Liver (tissue), 9 donors: ENCODE data around the gene ADK. TPM values are rescaled to one million over a fixed set of nuclear protein-coding genes. Genes with fewer than 3 reads are reported as not detected.

Source experiments
- DNase-seq: peaks from one replicate; pipeline ENCODE4 v3.0.0-alpha.2; 2017; ENCODE audit warnings: low spot score
- H3K27ac ChIP-seq, 2 donors: one replicate each; pipeline ENCODE4 v1.7.0; 2013; ENCODE audit warnings: inconsistent platforms in 2 of 2, low read length in 2 of 2, control low read depth in 1 of 2, low read depth in 1 of 2, mild to moderate bottlenecking in 1 of 2
- H3K27me3 ChIP-seq, 4 donors: one replicate each; pipeline versions ENCODE4 v1.6.1 to v1.7.0; 2013; ENCODE audit warnings: low read length in 3 of 4, inconsistent platforms in 1 of 4, mild to moderate bottlenecking in 1 of 4, moderate library complexity in 1 of 4; ENCODE audit not compliant: control insufficient read depth in 4 of 4, insufficient read depth in 4 of 4
- H3K36me3 ChIP-seq, 4 donors: one replicate each; pipeline versions ENCODE4 v1.6.1 to v1.7.0; 2013; ENCODE audit warnings: low read length in 3 of 4, mild to moderate bottlenecking in 3 of 4, low read depth in 1 of 4, moderate library complexity in 1 of 4; ENCODE audit not compliant: control insufficient read depth in 4 of 4, insufficient read depth in 3 of 4
- H3K4me1 ChIP-seq, 4 donors: one replicate each; pipeline versions ENCODE4 v1.6.1 to v1.7.0; 2013; ENCODE audit warnings: low read length in 3 of 4, mild to moderate bottlenecking in 3 of 4, moderate library complexity in 1 of 4; ENCODE audit not compliant: control insufficient read depth in 4 of 4, insufficient read depth in 4 of 4
- H3K4me3 ChIP-seq, 3 donors: one replicate each; pipeline versions ENCODE4 v1.6.1 to v1.7.0; 2013; ENCODE audit warnings: low read length in 3 of 3, control low read depth in 1 of 3, low read depth in 1 of 3, mild to moderate bottlenecking in 1 of 3
- H3K9ac ChIP-seq, 2 donors: one replicate each; pipeline ENCODE4 v1.7.0; 2013; ENCODE audit warnings: low read length in 2 of 2, mild to moderate bottlenecking in 2 of 2, moderate library complexity in 2 of 2, control low read depth in 1 of 2, low read depth in 1 of 2
- H3K9me3 ChIP-seq, 4 donors: one replicate each; pipeline versions ENCODE4 v1.6.1 to v1.7.0; 2013; ENCODE audit warnings: low read length in 3 of 4; ENCODE audit not compliant: control insufficient read depth in 4 of 4
- EGR1 ChIP-seq, 2 donors: IDR thresholded peaks; 2 replicates each; pipeline ENCODE4 v1.6.1; 2016 to 2018; ENCODE audit warnings: antibody characterized with exemption in 2 of 2, low read depth in 2 of 2
- FOXA1 ChIP-seq: IDR thresholded peaks from 2 replicates; pipeline ENCODE4 v1.6.1; 2016; ENCODE audit warnings: antibody characterized with exemption
- FOXA2 ChIP-seq: IDR thresholded peaks from 2 replicates; pipeline ENCODE4 v1.6.1; 2016; ENCODE audit warnings: antibody characterized with exemption
- GABPA ChIP-seq, 2 donors: IDR thresholded peaks in 1 of 2; conservative IDR thresholded peaks in 1 of 2; 2 replicates each; pipeline ENCODE4 v1.6.1; 2016; ENCODE audit warnings: antibody characterized with exemption in 2 of 2, mild to moderate bottlenecking in 1 of 2, moderate library complexity in 1 of 2
- HNF4G ChIP-seq: IDR thresholded peaks from 2 replicates; pipeline ENCODE4 v1.6.1; 2016; ENCODE audit warnings: antibody characterized with exemption
- JUND ChIP-seq, 2 donors: IDR thresholded peaks; 2 replicates each; pipeline ENCODE4 v1.6.1; 2016; ENCODE audit warnings: antibody characterized with exemption in 2 of 2
- MAX ChIP-seq: IDR thresholded peaks from 2 replicates; pipeline ENCODE4 v1.6.1; 2016; ENCODE audit warnings: antibody characterized with exemption
- NR2F2 ChIP-seq: IDR thresholded peaks from 2 replicates; pipeline ENCODE4 v1.6.1; 2016; ENCODE audit warnings: antibody characterized with exemption
- RAD21 ChIP-seq, 2 donors: IDR thresholded peaks; 2 replicates each; pipeline ENCODE4 v1.6.1; 2016; ENCODE audit warnings: antibody characterized with exemption in 2 of 2, mild to moderate bottlenecking in 2 of 2
- RXRA ChIP-seq, 2 donors: IDR thresholded peaks; 2 replicates each; pipeline ENCODE4 v1.6.1; 2017 to 2018; ENCODE audit warnings: antibody characterized with exemption in 2 of 2, mild to moderate bottlenecking in 1 of 2
- SP1 ChIP-seq: IDR thresholded peaks from 2 replicates; pipeline ENCODE4 v1.6.1; 2018; ENCODE audit warnings: antibody characterized with exemption, mild to moderate bottlenecking
- TAF1 ChIP-seq: conservative IDR thresholded peaks from 2 replicates; pipeline ENCODE4 v1.6.1; 2016; ENCODE audit warnings: antibody characterized with exemption, mild to moderate bottlenecking
- YY1 ChIP-seq: IDR thresholded peaks from 2 replicates; pipeline ENCODE4 v1.6.1; 2016; ENCODE audit warnings: antibody characterized with exemption, mild to moderate bottlenecking
- whole genome bisulfite sequencing: extraction: QIAGEN DNeasy Blood & Tissue Kit; methylation state at CpG from one replicate; pipeline ENCODE4 v1.1.7; 2013; 5-methylcytosine and 5-hydroxymethylcytosine counted together
- polyA plus RNA-seq, 2 donors: library from polyadenylated mRNA; stranded (reverse) in 1 of 2; unstranded in 1 of 2; fragments of 200-250 nt in 1 of 2; fragments of >200 nt in 1 of 2; fragmentation: Nextera tagmentation in 1 of 2; extraction: Ambion mirVana in 1 of 2; gene quantifications; one replicate each; pipeline versions ENCODE4 v1.2.1 to v1.2.3, GENCODE V29; 2013 to 2015
- total RNA-seq, 2 donors: library from RNA; depleted of rRNA; stranded (reverse); fragments of >200 nt; gene quantifications; one replicate each; pipeline ENCODE4 v1.2.3, GENCODE V29; 2014
- TF ChIP-seq, protein P1 (sequence below): IDR thresholded peaks from 2 replicates; pipeline ENCODE4 v1.6.1; 2016; ENCODE audit warnings: antibody characterized with exemption
- TF ChIP-seq, protein P2 (sequence below): IDR thresholded peaks from 2 replicates; pipeline ENCODE4 v1.6.1; 2016; ENCODE audit warnings: antibody characterized with exemption, mild to moderate bottlenecking
- TF ChIP-seq, protein P3 (sequence below): IDR thresholded peaks from 2 replicates; pipeline ENCODE4 v1.6.1; 2016; ENCODE audit warnings: antibody characterized with exemption
- TF ChIP-seq, protein P4 (sequence below): fragments of 150-350 bp; IDR thresholded peaks from 2 replicates; pipeline ENCODE4 v1.5.1; 2017; ENCODE audit warnings: improper control_type of control experiment, low read depth, low read length; ENCODE audit not compliant: missing input control
- donor health status: healthy.
- donor health status: healthy.
- donor health status: healthy.
- donor health status: healthy.
- donor health status: healthy.

The ADK gene
- total and polyA plus RNA-seq, 4 donors, result 18.0 to 110 (median 65.5) TPM

DNA sequence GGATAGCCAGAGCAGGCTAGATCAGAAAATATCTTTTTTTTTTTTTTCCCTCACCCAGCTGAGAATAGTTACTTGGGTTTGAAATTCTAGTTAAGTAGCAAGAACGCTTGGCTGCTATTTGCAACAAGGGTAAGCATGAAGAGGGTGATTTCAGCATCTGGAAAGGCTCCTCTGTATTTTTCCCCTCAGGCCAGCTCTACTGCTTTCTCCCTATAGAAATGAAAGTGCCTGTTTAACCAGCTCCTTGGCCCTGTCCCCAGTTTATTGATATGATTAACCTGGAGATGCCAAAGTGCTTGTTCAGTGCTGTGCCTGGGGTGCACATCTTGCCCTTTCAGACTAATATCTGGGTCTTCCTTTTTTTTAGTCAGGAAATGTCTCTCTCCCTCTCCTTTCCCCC is 37.5 kb upstream of the ADK start:
- 80% methylated on average over 1 of the region's 1 CpG for WGBS
- TF ChIP-seq RXRA (IDR thresholded peaks at IDR 0.05) (no peak), FOXA2 (no peak), YY1 (no peak), SP1 (no peak)
- Histone ChIP-seq H3K9me3 (no peaks in the 10 kb centered on the region), H3K27ac (no peak overlapping the region), H3K9ac (no peak overlapping the region), H3K36me3 (peaks cover 9 to 71% (median 43%) of the 10 kb centered on the region in 4 donors), H3K4me1 (no peaks in the 10 kb centered on the region), H3K27me3 (no peaks in the 10 kb centered on the region), H3K4me3 (no peak overlapping the region)
- DNase-seq, result no peak

DNA sequence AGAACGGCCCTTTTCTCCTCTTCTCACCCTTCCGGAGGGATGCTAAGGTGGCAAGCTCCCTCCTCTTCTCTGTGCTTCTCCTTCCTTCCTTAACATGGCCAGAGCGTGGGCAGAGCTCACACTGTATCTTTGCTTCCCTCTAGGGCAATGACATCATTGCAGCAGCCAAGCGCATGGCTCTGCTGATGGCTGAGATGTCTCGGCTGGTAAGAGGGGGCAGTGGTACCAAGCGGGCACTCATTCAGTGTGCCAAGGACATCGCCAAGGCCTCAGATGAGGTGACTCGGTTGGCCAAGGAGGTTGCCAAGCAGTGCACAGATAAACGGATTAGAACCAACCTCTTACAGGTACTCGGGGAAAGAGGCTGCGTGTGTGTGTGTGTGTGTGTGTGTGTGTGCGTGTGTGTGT is 37.0 kb upstream of the ADK start:
- Histone ChIP-seq H3K9ac (no peak overlapping the region), H3K9me3 (no peaks in the 10 kb centered on the region)
- no peak for DNase-seq

GRCh38 chr10:74117738-74118137 is 33.3 kb upstream of the ADK start:
- H3K27me3 ChIP-seq, result no peaks in the 10 kb centered on the region
- H3K4me1 ChIP-seq, result no peaks in the 10 kb centered on the region
- 92% methylated on average over 4 of the region's 4 CpGs for WGBS
- H3K9me3 ChIP-seq, result no peaks in the 10 kb centered on the region
- no peak overlapping the region for H3K4me3 ChIP-seq
- TF ChIP-seq, protein P1, sequence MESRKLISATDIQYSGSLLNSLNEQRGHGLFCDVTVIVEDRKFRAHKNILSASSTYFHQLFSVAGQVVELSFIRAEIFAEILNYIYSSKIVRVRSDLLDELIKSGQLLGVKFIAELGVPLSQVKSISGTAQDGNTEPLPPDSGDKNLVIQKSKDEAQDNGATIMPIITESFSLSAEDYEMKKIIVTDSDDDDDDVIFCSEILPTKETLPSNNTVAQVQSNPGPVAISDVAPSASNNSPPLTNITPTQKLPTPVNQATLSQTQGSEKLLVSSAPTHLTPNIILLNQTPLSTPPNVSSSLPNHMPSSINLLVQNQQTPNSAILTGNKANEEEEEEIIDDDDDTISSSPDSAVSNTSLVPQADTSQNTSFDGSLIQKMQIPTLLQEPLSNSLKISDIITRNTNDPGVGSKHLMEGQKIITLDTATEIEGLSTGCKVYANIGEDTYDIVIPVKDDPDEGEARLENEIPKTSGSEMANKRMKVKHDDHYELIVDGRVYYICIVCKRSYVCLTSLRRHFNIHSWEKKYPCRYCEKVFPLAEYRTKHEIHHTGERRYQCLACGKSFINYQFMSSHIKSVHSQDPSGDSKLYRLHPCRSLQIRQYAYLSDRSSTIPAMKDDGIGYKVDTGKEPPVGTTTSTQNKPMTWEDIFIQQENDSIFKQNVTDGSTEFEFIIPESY, result no peak
- TF ChIP-seq FOXA2, result no peak
- TF ChIP-seq YY1, result no peak
- TF ChIP-seq SP1, result no peak
- TF ChIP-seq, protein P2, sequence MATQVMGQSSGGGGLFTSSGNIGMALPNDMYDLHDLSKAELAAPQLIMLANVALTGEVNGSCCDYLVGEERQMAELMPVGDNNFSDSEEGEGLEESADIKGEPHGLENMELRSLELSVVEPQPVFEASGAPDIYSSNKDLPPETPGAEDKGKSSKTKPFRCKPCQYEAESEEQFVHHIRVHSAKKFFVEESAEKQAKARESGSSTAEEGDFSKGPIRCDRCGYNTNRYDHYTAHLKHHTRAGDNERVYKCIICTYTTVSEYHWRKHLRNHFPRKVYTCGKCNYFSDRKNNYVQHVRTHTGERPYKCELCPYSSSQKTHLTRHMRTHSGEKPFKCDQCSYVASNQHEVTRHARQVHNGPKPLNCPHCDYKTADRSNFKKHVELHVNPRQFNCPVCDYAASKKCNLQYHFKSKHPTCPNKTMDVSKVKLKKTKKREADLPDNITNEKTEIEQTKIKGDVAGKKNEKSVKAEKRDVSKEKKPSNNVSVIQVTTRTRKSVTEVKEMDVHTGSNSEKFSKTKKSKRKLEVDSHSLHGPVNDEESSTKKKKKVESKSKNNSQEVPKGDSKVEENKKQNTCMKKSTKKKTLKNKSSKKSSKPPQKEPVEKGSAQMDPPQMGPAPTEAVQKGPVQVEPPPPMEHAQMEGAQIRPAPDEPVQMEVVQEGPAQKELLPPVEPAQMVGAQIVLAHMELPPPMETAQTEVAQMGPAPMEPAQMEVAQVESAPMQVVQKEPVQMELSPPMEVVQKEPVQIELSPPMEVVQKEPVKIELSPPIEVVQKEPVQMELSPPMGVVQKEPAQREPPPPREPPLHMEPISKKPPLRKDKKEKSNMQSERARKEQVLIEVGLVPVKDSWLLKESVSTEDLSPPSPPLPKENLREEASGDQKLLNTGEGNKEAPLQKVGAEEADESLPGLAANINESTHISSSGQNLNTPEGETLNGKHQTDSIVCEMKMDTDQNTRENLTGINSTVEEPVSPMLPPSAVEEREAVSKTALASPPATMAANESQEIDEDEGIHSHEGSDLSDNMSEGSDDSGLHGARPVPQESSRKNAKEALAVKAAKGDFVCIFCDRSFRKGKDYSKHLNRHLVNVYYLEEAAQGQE, result no peak
- TF ChIP-seq TAF1, result no peak
- no peak for TF ChIP-seq GABPA (IDR thresholded peaks at IDR 0.05 in 1 of 2, conservative IDR thresholded peaks at IDR 0.05 in 1 of 2)
- TF ChIP-seq JUND (IDR thresholded peaks at IDR 0.05), result no peak
- no peak for TF ChIP-seq RXRA (IDR thresholded peaks at IDR 0.05)
- no peak for TF ChIP-seq NR2F2
- TF ChIP-seq MAX, result no peak
- no peak for TF ChIP-seq EGR1 (IDR thresholded peaks at IDR 0.05; ENCODE audit: low read depth in 2 of 2)
- TF ChIP-seq RAD21 (IDR thresholded peaks at IDR 0.05), result no peak
- no peak for TF ChIP-seq FOXA1
- TF ChIP-seq, protein P3, sequence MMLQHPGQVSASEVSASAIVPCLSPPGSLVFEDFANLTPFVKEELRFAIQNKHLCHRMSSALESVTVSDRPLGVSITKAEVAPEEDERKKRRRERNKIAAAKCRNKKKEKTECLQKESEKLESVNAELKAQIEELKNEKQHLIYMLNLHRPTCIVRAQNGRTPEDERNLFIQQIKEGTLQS, result no peak
- TF ChIP-seq, protein P4, sequence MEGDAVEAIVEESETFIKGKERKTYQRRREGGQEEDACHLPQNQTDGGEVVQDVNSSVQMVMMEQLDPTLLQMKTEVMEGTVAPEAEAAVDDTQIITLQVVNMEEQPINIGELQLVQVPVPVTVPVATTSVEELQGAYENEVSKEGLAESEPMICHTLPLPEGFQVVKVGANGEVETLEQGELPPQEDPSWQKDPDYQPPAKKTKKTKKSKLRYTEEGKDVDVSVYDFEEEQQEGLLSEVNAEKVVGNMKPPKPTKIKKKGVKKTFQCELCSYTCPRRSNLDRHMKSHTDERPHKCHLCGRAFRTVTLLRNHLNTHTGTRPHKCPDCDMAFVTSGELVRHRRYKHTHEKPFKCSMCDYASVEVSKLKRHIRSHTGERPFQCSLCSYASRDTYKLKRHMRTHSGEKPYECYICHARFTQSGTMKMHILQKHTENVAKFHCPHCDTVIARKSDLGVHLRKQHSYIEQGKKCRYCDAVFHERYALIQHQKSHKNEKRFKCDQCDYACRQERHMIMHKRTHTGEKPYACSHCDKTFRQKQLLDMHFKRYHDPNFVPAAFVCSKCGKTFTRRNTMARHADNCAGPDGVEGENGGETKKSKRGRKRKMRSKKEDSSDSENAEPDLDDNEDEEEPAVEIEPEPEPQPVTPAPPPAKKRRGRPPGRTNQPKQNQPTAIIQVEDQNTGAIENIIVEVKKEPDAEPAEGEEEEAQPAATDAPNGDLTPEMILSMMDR, result no peak
- TF ChIP-seq HNF4G, result no peak
- peaks cover 7 to 67% (median 39%) of the 10 kb centered on the region in 4 donors for H3K36me3 ChIP-seq
- no peak overlapping the region for H3K27ac ChIP-seq
- H3K9ac ChIP-seq, result no peak overlapping the region
- DNase-seq, result no peak

More for the DNA sequence above, 37.0 kb upstream of the ADK start:
- Histone ChIP-seq H3K4me3 (no peak overlapping the region), H3K27ac (no peak overlapping the region), H3K4me1 (no peaks in the 10 kb centered on the region), H3K27me3 (no peaks in the 10 kb centered on the region), H3K36me3 (peaks cover 9 to 72% (median 43%) of the 10 kb centered on the region in 4 donors)
- WGBS, result 94% methylated on average over 12 of the region's 12 CpGs
- TF ChIP-seq FOXA2, result no peak
- no peak for TF ChIP-seq TAF1
